Skeletal muscle tissue (tissue), 4 donors: ENCODE data around the gene DGKD. TPM values are rescaled to one million over a fixed set of nuclear protein-coding genes. Genes with fewer than 3 reads are reported as not detected.

ENCODE experiments used
- H3K27ac ChIP-seq: one replicate; pipeline ENCODE4 v1.7.0; 2013; ENCODE audit warnings: mild to moderate bottlenecking, low read depth, low read length, inconsistent platforms
- H3K27me3 ChIP-seq, 3 donors: one replicate each; pipeline ENCODE4 v1.7.0; 2013; ENCODE audit warnings: low read length in 3 of 3; ENCODE audit not compliant: control insufficient read depth in 3 of 3, insufficient read depth in 3 of 3
- H3K36me3 ChIP-seq, 3 donors: one replicate each; pipeline ENCODE4 v1.7.0; 2013; ENCODE audit warnings: low read length in 3 of 3; ENCODE audit not compliant: control insufficient read depth in 3 of 3, insufficient read depth in 3 of 3
- H3K4me1 ChIP-seq, 3 donors: one replicate each; pipeline ENCODE4 v1.7.0; 2013; ENCODE audit warnings: low read length in 3 of 3, mild to moderate bottlenecking in 3 of 3; ENCODE audit not compliant: control insufficient read depth in 3 of 3, insufficient read depth in 3 of 3
- H3K4me3 ChIP-seq, 3 donors: one replicate each; pipeline ENCODE4 v1.7.0; 2013; ENCODE audit warnings: low read length in 3 of 3
- H3K9ac ChIP-seq, 3 donors: one replicate each; pipeline ENCODE4 v1.7.0; 2013; ENCODE audit warnings: low read length in 3 of 3, mild to moderate bottlenecking in 3 of 3, moderate library complexity in 2 of 3, low read depth in 1 of 3
- H3K9me3 ChIP-seq, 3 donors: one replicate each; pipeline ENCODE4 v1.7.0; 2013; ENCODE audit warnings: low read length in 3 of 3; ENCODE audit not compliant: control insufficient read depth in 3 of 3
- total RNA-seq: library from RNA; depleted of rRNA; stranded (reverse); fragments of >200 nt; gene quantifications from one replicate; pipeline ENCODE4 v1.2.3, GENCODE V29; 2014
- donor health status: Osteomylitis.

The DGKD gene
- total RNA-seq = 17.2 TPM

GRCh38 chr2:233353769-233354499, at the start of gene DGKD:
TSS of gene DGKD (plus strand) at chr2:233354494. CDS start at chr2:233354519, 25 bp downstream.
- peak within 1 kb of the TSS; percentile 27 for H3K27ac ChIP-seq

GRCh38 chr2:233307565-233307964, 46.7 kb upstream of the DGKD start, which contains the start of gene SAG:
TSS of gene SAG (plus strand) at chr2:233307816. CDS start at chr2:233309190, 1,374 bp downstream.
- Histone ChIP-seq H3K4me1 (no peaks in the 10 kb centered on the region), H3K9ac (no peak within 1 kb of the TSS), H3K4me3 (no peak within 1 kb of the TSS), H3K36me3 (no peaks in the 10 kb centered on the region), H3K27ac (no peak within 1 kb of the TSS), H3K27me3 (peaks cover 0 to 7% (median 0%) of the 10 kb centered on the region in 3 donors), H3K9me3 (no peaks in the 10 kb centered on the region)

More at GRCh38 chr2:233353769-233354499, at the start of gene DGKD:
- peak within 1 kb of the TSS; percentile 65 to 76 (median 74) for H3K4me3 ChIP-seq
- no peaks in the 10 kb centered on the region for H3K36me3 ChIP-seq
- H3K9ac ChIP-seq = peak within 1 kb of the TSS; percentile 55 to 79 (median 66)
- peaks cover 27 to 44% (median 36%) of the 10 kb centered on the region in 3 donors for H3K4me1 ChIP-seq
- no peaks in the 10 kb centered on the region for H3K27me3 ChIP-seq
- no peaks in the 10 kb centered on the region for H3K9me3 ChIP-seq

GRCh38 chr2:233311241-233311926, 42.9 kb upstream of the DGKD start:
- Histone ChIP-seq H3K36me3 (no peaks in the 10 kb centered on the region), H3K4me1 (no peaks in the 10 kb centered on the region), H3K27me3 (peaks cover 0 to 9% (median 0%) of the 10 kb centered on the region in 3 donors), H3K9me3 (no peaks in the 10 kb centered on the region), H3K27ac (no peak overlapping the region), H3K9ac (no peak overlapping the region), H3K4me3 (no peak overlapping the region)

GRCh38 chr2:233312874-233313273, 41.4 kb upstream of the DGKD start:
- no peak overlapping the region for H3K9ac ChIP-seq
- no peak overlapping the region for H3K27ac ChIP-seq
- H3K27me3 ChIP-seq = peaks cover 0 to 6% (median 0%) of the 10 kb centered on the region in 3 donors
- no peak overlapping the region for H3K4me3 ChIP-seq
- no peaks in the 10 kb centered on the region for H3K36me3 ChIP-seq
- H3K9me3 ChIP-seq = no peaks in the 10 kb centered on the region
- no peaks in the 10 kb centered on the region for H3K4me1 ChIP-seq

GRCh38 chr2:233314180-233314925, 39.9 kb upstream of the DGKD start:
- Histone ChIP-seq H3K9me3 (no peaks in the 10 kb centered on the region), H3K4me3 (no peak overlapping the region), H3K9ac (no peak overlapping the region), H3K4me1 (no peaks in the 10 kb centered on the region), H3K27ac (no peak overlapping the region), H3K36me3 (no peaks in the 10 kb centered on the region), H3K27me3 (peaks cover 0 to 6% (median 0%) of the 10 kb centered on the region in 3 donors)

- Histone ChIP-seq H3K27ac (no peak overlapping the region), H3K27me3 (peaks cover 0 to 12% (median 6%) of the 10 kb centered on the region in 3 donors), H3K9ac (no peak overlapping the region), H3K36me3 (no peaks in the 10 kb centered on the region), H3K4me3 (no peak overlapping the region), H3K4me1 (no peaks in the 10 kb centered on the region), H3K9me3 (no peaks in the 10 kb centered on the region)
Measured at GRCh38 chr2:233317196-233317943, 36.9 kb upstream of the DGKD start.

- Histone ChIP-seq H3K27ac (no peak overlapping the region), H3K9me3 (no peaks in the 10 kb centered on the region), H3K4me3 (no peak overlapping the region), H3K27me3 (peaks cover 0 to 11% (median 6%) of the 10 kb centered on the region in 3 donors), H3K4me1 (no peaks in the 10 kb centered on the region), H3K9ac (no peak overlapping the region), H3K36me3 (no peaks in the 10 kb centered on the region)
Measured at GRCh38 chr2:233319256-233319655, 35.0 kb upstream of the DGKD start.

GRCh38 chr2:233320470-233320869, 33.8 kb upstream of the DGKD start:
- no peaks in the 10 kb centered on the region for H3K9me3 ChIP-seq
- no peak overlapping the region for H3K27ac ChIP-seq
- H3K27me3 ChIP-seq = peaks cover 0 to 12% (median 6%) of the 10 kb centered on the region in 3 donors
- H3K36me3 ChIP-seq = no peaks in the 10 kb centered on the region
- no peak overlapping the region for H3K4me3 ChIP-seq
- no peak overlapping the region for H3K9ac ChIP-seq
- no peaks in the 10 kb centered on the region for H3K4me1 ChIP-seq

GRCh38 chr2:233321166-233321565, 33.1 kb upstream of the DGKD start:
- H3K27ac ChIP-seq = no peak overlapping the region
- H3K9me3 ChIP-seq = no peaks in the 10 kb centered on the region
- H3K27me3 ChIP-seq = peaks cover 0 to 12% (median 6%) of the 10 kb centered on the region in 3 donors
- H3K36me3 ChIP-seq = no peaks in the 10 kb centered on the region
- H3K4me3 ChIP-seq = no peak overlapping the region
- no peaks in the 10 kb centered on the region for H3K4me1 ChIP-seq
- H3K9ac ChIP-seq = no peak overlapping the region
